HTR-8/SVneo (cell line): Measurements from ENCODE around the gene FOXS1.

Experiments
- DNase-seq: peaks from one replicate; pipeline ENCODE4 v3.0.0; 2011; ENCODE audit warnings: low spot score, mixed read lengths; ENCODE audit not compliant: insufficient read length
- FAIRE-seq: peaks from 2 replicates; lab custom pipeline; 2011; peaks lifted over from hg19 to GRCh38; lab: Jason Lieb, UNC

FOXS1 gene

DNA sequence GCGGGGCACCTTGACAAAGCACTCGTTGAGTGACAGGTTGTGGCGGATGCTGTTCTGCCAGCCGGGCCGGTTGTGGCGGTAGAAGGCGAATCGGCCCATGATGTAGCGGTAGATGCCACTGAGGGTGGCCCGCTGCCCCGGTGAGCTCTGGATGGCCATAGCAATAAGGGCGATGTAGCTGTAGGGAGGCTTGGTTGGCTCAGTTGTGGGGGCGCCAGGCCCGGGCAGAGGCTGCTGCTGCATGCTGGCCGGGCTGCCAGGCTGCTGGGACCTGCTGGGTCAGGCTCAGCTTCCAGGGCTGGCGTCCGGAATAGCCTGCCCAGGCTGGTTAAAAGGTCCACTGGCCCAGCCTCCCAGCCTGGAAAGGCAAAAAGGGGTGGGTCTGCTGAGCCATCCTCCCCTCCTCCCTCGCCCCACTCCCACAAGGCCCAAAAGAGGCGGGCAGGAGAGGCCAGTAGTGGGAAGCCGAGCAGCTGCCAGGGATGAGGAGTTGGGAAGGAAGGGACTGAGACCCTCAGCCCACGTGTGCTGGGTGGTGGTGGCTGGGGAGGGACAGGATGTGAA lies at the start of gene FOXS1:
Gene FOXS1, minus strand, starts transcription at position 305 of the 564 bp plus-strand sequence. Its CDS starts 62 bp downstream, at position 243.
- DNase-seq = no peak
- FAIRE-seq = no peak

GRCh38 chr20:31890646-31891045 lies 45.2 kb upstream of the FOXS1 start:
- FAIRE-seq (no peak), DNase-seq (no peak)

DNA sequence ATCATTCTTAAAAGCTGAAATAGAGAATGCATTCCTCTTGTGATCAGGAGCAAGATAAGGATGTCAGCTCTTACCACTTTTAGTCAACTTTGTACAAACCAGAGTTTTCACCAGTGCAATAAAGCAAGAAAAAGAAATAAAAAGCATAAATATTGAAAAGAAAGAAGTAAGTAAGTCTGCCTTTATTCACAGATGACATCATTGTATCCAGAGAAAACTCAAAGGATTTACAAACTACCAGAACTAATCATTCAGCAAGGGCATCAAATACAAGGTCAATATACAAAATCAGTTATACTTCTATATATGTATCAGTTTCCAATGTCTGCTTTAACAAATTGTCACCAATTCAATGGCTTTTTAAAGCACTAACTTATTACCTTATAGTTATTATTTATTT lies 38.4 kb upstream of the FOXS1 start:
- FAIRE-seq = no peak

DNA sequence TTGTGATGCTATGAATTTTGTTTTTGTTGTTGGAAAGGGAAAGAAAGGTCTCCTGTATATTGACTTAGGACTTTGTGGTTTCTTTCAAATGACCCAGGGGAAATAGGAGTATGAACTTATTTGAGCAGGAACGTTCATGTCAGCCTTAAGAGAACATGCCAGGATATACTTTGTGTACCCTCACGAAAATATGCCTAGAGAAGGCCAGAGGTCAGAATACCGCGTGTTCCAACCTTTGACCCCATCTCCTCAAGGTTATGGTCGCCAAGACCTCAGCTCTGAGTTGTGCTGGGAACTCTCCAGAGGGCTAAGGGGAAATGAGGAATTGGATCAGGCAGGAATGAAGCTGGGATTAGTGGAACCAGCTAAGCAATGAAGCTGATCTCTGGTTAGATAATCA lies 36.5 kb upstream of the FOXS1 start:
- FAIRE-seq = peak; percentile 16

More for the DNA sequence above, 38.4 kb upstream of the FOXS1 start:
- DNase-seq = no peak

DNA sequence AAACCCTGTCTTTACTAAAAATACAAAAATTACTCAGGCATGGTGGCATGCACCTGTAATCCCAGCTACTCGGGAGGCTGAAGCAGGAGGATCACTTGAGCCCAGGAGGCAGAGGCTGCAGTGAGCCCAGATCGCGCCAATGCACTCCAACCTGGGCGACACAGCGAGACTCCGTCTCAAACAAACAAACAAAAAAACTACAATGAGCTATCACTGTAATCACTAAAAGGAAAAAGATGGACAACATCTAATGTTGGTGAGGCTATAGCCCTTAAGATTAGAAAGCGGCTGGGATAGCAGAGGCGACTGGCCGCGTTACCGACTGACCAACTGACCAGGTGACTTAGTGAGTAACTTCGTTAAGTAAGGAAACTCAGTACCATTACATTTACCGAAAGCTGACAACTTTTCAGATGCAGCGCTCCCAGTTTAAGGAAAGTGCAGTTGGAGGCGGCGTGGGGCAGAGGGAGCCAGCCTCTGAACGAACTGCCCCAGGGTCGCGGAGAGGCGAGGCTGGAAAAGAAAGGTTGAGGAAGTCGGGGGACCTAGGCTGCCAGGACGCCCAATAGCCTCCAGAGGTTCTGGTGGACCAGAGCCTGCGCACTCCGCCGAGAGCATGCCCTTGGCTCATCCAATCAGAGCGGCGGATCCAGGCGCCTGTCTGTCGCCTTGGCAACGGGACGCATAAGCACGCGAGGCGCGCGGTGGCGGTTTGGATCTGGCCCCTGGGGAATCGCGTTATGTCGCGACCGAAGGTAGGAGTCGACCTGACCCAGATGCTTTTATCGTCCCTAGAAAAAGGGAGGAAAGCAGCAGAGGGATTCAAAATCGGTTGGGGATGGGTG lies 34.0 kb upstream of the FOXS1 start:
- FAIRE-seq = peak; percentile 86
- DNase-seq = peak; percentile 97

More for the DNA sequence above, 36.5 kb upstream of the FOXS1 start:
- no peak for DNase-seq

DNA sequence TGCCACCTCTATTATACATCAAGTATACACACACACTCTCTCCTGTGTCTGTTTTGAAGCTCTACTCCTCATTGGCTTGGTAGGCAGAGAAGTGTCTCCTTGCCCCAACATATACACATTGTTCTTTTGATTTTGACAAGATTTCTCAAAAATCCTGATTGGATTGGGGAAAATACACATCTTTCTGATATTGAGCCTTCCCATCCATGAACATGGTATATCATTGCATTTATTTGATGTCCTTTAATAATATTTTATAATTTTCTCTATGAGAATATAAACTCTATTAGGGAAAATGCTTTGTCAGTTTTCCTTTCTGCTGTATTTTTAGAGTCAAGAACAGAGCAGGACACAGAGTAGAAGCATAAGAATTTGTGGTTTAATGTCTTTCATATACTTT lies 32.3 kb upstream of the FOXS1 start:
- no peak for DNase-seq
- FAIRE-seq = no peak

DNA sequence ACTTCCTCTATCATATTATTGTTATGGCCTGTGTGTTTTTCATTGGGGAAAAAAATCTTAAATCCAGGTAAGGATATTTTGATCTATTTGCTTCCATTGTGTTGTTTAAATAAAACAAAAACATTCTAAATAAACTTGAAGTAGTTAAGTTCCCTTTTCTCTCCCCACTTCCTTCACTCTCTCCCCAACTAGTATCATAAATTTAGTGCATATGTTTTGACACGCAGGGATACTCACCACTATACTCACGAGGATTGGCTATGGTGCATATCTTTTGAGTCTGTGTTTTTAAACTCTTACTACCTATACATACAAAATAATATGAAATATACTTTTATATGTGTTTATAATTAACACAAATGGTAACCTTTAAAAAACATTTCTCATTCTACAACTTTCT lies 30.3 kb upstream of the FOXS1 start:
- DNase-seq (no peak), FAIRE-seq (no peak)

DNA sequence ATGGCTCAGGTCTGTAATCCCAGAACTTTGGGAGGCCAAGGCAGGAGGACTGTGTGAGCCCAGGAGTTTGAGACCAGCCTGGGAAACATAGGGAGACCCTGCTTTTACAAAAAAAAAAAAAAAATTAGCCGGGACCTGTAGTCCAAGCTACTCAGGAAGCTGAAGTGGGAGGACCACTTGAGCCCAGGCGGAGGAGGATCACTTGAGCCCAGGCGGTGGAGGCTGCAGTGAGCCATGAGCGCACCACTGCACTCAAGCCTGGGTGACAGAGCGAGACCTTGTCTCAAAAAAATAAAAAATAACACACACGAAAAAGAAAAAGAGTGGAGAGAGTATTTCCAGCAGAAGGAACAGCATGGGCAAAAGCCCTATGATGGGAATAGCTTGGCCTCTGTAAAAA lies 27.0 kb upstream of the FOXS1 start:
- no peak for FAIRE-seq

DNA sequence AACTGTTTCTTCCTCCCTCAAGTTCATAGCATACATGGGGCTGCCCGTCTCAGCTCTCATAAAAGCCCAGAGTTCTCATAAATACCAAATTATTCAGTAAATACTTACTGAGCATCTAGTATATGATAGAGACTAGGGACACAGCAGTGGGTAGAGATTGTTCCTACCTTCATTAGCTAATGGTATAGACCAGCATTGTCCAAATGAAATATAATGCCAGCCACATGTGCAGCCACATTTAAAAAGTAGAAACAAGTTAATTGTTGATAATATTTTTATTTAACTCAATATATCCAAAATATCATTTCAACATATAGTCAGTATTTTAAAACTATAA lies 26.2 kb upstream of the FOXS1 start:
- DNase-seq (no peak), FAIRE-seq (no peak)

More for the DNA sequence above, 27.0 kb upstream of the FOXS1 start:
- DNase-seq = no peak

DNA sequence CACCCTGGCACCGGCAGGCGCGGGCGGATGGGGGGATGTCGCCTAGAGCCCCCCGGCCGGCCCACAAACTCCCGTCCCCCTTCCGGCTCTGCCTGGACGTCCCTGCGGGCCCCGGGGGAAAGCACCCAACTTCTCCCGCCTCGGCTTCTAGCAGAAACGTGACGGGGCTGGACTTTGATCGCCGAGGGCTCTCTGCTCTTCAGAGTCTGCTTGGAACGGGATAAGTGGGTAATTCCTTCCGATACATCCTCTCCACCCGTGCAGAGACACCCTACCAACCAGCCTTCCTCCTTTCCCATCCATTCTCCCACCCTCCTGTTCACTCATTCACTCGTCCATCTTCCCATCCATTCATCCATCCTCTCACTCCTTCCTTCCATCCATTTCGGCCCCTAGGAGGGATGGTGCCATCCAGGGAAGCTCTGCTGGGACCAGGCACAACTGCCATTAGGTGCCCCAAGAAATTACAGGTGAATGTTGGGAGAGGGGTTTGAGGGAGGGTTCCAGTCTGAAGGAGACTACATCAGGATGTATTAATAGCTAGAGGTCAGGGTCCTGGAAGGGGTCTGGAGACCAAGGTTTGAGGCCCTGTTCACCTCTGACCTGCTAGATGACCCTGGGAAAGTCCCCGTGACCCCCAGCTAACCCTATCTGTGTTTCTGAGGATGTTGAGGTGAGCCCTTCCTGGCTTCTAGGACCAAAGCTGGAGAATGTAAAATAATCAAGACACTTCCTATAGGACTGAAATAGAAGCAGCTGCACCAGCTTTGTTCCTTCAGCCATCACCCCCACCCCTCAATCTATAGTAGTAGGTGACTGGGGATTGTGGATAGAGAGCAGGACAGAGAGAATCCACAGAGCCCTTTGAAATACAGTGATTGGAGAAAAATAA lies 25.6 kb upstream of the FOXS1 start:
- DNase-seq (peak; percentile 31), FAIRE-seq (peak; percentile 46)

DNA sequence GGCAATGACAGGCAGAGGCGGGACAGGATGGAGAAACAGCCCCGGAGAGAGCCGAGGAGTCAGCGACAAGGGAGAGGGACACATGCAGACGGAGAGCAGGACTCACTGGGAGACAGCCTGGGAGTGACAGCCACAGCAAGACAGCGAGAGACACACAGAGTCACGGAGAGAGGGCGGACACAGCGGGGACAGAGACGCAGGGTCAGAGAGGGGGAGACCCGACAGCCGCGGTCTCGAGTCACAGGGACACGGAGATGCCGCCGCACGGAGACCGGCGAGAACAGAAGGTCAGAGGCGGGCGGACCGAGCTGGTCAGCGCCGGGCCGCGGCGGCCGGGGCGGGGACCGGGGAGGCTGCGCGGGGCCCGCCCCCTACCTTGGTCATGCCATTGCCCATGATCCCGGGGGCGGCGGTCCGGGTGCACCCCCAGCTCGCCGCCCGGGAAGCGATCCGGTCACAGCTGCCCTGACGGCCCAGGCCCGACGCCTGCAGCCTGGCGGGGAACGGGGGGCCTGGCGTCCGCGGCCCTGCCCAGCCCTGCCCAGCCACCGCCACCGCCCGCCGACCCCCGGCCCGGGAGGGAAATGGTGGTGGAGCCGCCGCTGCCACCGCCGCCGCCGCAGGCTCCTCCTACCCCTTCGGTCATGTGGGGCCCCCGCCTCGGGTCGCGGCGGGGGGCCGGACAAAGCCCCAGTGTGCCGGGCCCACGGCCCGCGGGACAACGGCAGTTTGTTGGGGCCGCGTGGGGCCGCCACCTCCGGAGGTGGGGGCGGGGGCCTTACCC lies 24.7 kb upstream of the FOXS1 start, which contains the start of the genes DUSP15 and TTLL9:
Gene DUSP15, minus strand, starts transcription at position 586 of the 784 bp plus-strand sequence. Its CDS starts 190 bp downstream, at position 396.
Gene TTLL9, plus strand, starts transcription at position 693 of the 784 bp plus-strand sequence. CDS start 493 bp downstream, outside the sequence.
- DNase-seq (peak; percentile 51), FAIRE-seq (peak; percentile 67)

- no peak for FAIRE-seq
- no peak for DNase-seq
Observed at GRCh38 chr20:31869673-31869941, 24.2 kb upstream of the FOXS1 start.

GRCh38 chr20:31868853-31869672 lies 23.7 kb upstream of the FOXS1 start:
- DNase-seq = no peak
- FAIRE-seq = no peak

GRCh38 chr20:31866221-31866620 lies 20.8 kb upstream of the FOXS1 start:
- FAIRE-seq = peak; percentile 9

GRCh38 chr20:31864521-31865400 lies 19.4 kb upstream of the FOXS1 start:
- DNase-seq (no peak), FAIRE-seq (no peak)

More at GRCh38 chr20:31866221-31866620, 20.8 kb upstream of the FOXS1 start:
- DNase-seq = no peak

DNA sequence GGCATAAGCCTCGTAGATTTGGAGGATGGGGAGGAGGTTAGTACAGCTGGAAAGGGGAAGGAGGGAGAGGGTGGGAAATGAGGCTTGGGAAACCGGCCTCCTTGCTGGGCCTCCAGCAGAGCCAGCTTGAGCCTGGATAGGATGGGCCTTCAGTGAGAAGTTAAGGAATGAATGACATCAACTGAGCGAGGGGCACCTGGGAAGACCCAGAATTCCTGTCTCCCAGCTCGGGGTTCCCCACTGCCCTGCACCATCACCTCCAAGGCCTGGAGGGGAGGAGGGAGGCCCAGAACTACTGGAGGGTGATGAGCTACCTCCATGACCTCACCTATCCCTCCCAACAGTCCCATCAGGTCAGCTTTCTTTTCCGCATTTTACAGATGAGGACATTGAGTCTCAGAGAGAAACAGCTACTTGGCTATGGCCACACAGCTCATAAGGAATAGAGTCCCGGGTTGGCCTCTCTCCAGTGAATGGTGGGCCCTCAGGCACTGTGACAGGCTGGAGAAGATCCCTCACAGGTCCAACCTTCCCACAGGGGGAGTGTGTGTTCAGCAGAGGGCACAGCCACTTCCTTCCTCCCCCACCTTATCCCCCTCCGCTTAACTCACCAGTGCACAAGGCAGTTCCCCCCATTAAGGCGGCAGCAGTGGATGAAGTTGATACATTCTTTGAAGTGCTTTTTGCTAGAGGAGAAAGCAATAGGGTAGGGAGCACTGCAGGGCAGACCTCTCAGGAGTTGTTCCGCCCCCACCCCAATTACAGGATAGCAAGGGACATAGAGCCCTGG lies 18.1 kb upstream of the FOXS1 start:
- FAIRE-seq (no peak), DNase-seq (no peak)

DNA sequence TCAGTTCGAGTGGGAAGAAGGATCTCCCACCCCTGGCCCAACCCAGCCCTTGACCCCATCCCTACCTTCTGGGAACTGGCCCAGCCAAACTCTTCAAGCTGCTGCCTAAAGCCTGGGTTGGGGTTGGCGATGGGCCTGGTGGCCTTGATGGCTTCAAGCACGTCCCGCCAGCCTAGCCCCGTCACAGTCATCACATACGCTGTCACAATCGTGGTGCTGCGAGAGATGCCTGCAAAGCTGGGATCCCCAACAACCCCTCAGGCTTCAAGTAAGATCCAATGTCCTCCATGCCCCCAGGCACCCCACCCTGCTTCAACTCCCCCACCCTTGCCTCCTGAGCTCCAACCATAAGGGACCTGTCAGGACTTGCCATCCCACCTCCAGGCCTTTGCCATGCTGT lies 17.1 kb upstream of the FOXS1 start:
- FAIRE-seq (no peak), DNase-seq (no peak)

GRCh38 chr20:31862157-31862470 lies 16.7 kb upstream of the FOXS1 start:
- no peak for FAIRE-seq
- DNase-seq = no peak
